ENCODE measurements around the gene OMG. TPM values are rescaled to one million over a fixed set of nuclear protein-coding genes. Genes with fewer than 3 reads are reported as not detected.
A peak's percentile ranks its signal among the peaks of the same experiment; 100 is the strongest.
"Not testable (repeated sequence)": the region's sequence is repeated elsewhere in the genome, so short reads cannot be mapped to it uniquely, and the experiment has no call there.

OMG gene
- total RNA-seq, 3 donors from 2014 or later = 0.96 TPM; not detected in 2

GRCh38 chr17:31313982-31314781 lies 17.1 kb upstream of the OMG start, which contains the start of gene EVI2B:
Gene EVI2B (minus strand): TSS chr17:31314054. CDS start chr17:31305609, 8,445 bp downstream.
- TF ChIP-seq POLR2A (IDR thresholded peaks at IDR 0.05) = no peak
- no peak for TF ChIP-seq CTCF (IDR thresholded peaks at IDR 0.05)
- no peak for TF ChIP-seq POLR2AphosphoS5 (IDR thresholded peaks at IDR 0.05)
- Histone ChIP-seq H3K4me1 (peaks cover 0 to 4% of the 10 kb centered on the region in 2 donors), H3K36me3 (no peaks in the 10 kb centered on the region), H3K27ac (peak within 1 kb of the TSS in 1 of 2 donors; percentile 20), H3K4me3 (peak within 1 kb of the TSS; percentile 6 to 31 (median 21)), H3K27me3 (no peaks in the 10 kb centered on the region), H3K9me3 (no peaks in the 10 kb centered on the region)
- no peak for DNase-seq (ENCODE audit: low spot score in 2 of 2)
- intact Hi-C loops (cut with DNase I; ENCODE audit: low total_unique reads) = no loop called here

- intact Hi-C loops (cut with DNase I; ENCODE audit: low total_unique reads); H3K27me3 ChIP-seq; H3K4me1 ChIP-seq; DNase-seq (ENCODE audit: low spot score in 2 of 2); H3K9me3 ChIP-seq; H3K27ac ChIP-seq; H3K36me3 ChIP-seq: not testable (repeated sequence)
- H3K4me3 ChIP-seq = peak overlapping the region in 2 of 3 donors; percentile 13 to 31
Observed at GRCh38 chr17:31312223-31312622, 15.2 kb upstream of the OMG start.

- H3K4me3 ChIP-seq = peak overlapping the region in 2 of 3 donors; percentile 4 to 31
Observed at GRCh38 chr17:31311526-31311925, 14.5 kb upstream of the OMG start.

GRCh38 chr17:31310886-31311285 lies 13.8 kb upstream of the OMG start:
- no peak for DNase-seq (ENCODE audit: low spot score in 2 of 2)
- H3K4me1 ChIP-seq = no peaks in the 10 kb centered on the region
- no peaks in the 10 kb centered on the region for H3K27me3 ChIP-seq
- no peak overlapping the region for H3K27ac ChIP-seq
- no peaks in the 10 kb centered on the region for H3K9me3 ChIP-seq
- H3K4me3 ChIP-seq = peak overlapping the region in 1 of 3 donors; percentile 31
- TF ChIP-seq CTCF (IDR thresholded peaks at IDR 0.05) = no peak
- TF ChIP-seq POLR2AphosphoS5 (IDR thresholded peaks at IDR 0.05) = no peak
- no peak for TF ChIP-seq POLR2A (IDR thresholded peaks at IDR 0.05)
- intact Hi-C loops (cut with DNase I; ENCODE audit: low total_unique reads) = no loop called here
- no peaks in the 10 kb centered on the region for H3K36me3 ChIP-seq

More at GRCh38 chr17:31311526-31311925, 14.5 kb upstream of the OMG start:
- TF ChIP-seq POLR2AphosphoS5 (IDR thresholded peaks at IDR 0.05) = no peak
- TF ChIP-seq CTCF (IDR thresholded peaks at IDR 0.05) = no peak
- no peak for TF ChIP-seq POLR2A (IDR thresholded peaks at IDR 0.05)
- no peak overlapping the region for H3K27ac ChIP-seq
- intact Hi-C loops (cut with DNase I; ENCODE audit: low total_unique reads) = no loop called here
- H3K27me3 ChIP-seq = no peaks in the 10 kb centered on the region
- H3K36me3 ChIP-seq = no peaks in the 10 kb centered on the region
- H3K9me3 ChIP-seq = no peaks in the 10 kb centered on the region
- DNase-seq (ENCODE audit: low spot score in 2 of 2) = no peak
- no peaks in the 10 kb centered on the region for H3K4me1 ChIP-seq

GRCh38 chr17:31310260-31310659 lies 13.2 kb upstream of the OMG start:
- Histone ChIP-seq H3K4me1 (no peaks in the 10 kb centered on the region), H3K9me3 (no peaks in the 10 kb centered on the region), H3K4me3 (no peak overlapping the region), H3K36me3 (no peaks in the 10 kb centered on the region), H3K27me3 (no peaks in the 10 kb centered on the region), H3K27ac (no peak overlapping the region)
- DNase-seq (ENCODE audit: low spot score in 2 of 2) = no peak
- TF ChIP-seq POLR2A (IDR thresholded peaks at IDR 0.05) (no peak), POLR2AphosphoS5 (IDR thresholded peaks at IDR 0.05) (no peak), CTCF (IDR thresholded peaks at IDR 0.05) (no peak)
- intact Hi-C loops (cut with DNase I; ENCODE audit: low total_unique reads) = no loop called here

All from breast epithelium (tissue), 4 donors.